ENCODE results near the gene CASP2. TPM values are rescaled to one million over a fixed set of nuclear protein-coding genes. Genes with fewer than 3 reads are reported as not detected.
A peak's percentile ranks its signal among the peaks of the same experiment; 100 is the strongest.

Gene CASP2
- polyA plus RNA-seq, 1 of the 3 experiments (the other 2 are of a cell fraction), result 19.7 TPM

- peaks cover 17% of the 10 kb centered on the region; the same call in 1 of the 2 replicates for H3K79me2 ChIP-seq (ENCODE audit: insufficient read depth)
- peak; percentile 72 for DNase-seq
- H4K20me1 ChIP-seq (ENCODE audit: insufficient read depth), result peaks cover 16% of the 10 kb centered on the region
- peaks cover 93 to 95% of the 10 kb centered on the region in 2 experiments for H3K36me3 ChIP-seq (replicated peaks in 1 of 2; ENCODE audit: control insufficient read depth in 1 of 2, insufficient read depth in 2 of 2, low read length in 1 of 2)
- WGBS (ENCODE audit: low lambda C conversion rate), result 90% methylated on average over 8 of the region's 8 CpGs
- POLR2A ChIA-PET, result interaction anchor here (1.1 kb wide), 1 partner anchor 12 kb away, joined by 3 read pairs; the partner anchor contains the start of gene CASP2
- no peaks in the 10 kb centered on the region for H3K27me3 ChIP-seq (ENCODE audit: insufficient read depth)
- H3K9me3 ChIP-seq, result no peaks in the 10 kb centered on the region
- CTCF ChIA-PET, result interaction anchor here (0.6 to 7.0 kb wide), 30 partner anchors 8 to 98 kb away, joined by 3 to 60 read pairs (median 4); partner anchors contain the start of genes CASP2, CLCN1 and GSTK1
- no peaks in the 10 kb centered on the region for H3K9me2 ChIP-seq
- H3K4me1 ChIP-seq (ENCODE audit: control insufficient read depth in 1 of 2, insufficient read depth in 2 of 2, low read depth in 1 of 2, low read length in 1 of 2), result peaks cover 0 to 26% of the 10 kb centered on the region in 2 experiments; a peak in 3 of 4 replicates
- H3K4me3 ChIP-seq (ENCODE audit: low read depth in 2 of 2, low read length in 1 of 2), result no peak overlapping the region
- no peak overlapping the region for H2AFZ ChIP-seq (ENCODE audit: low read depth)
- H3K4me2 ChIP-seq, result no peak overlapping the region
- peak overlapping the region in 1 of 2 experiments; percentile 1; a peak in 1 of 4 replicates for H3K27ac ChIP-seq (ENCODE audit: low read depth in 2 of 2, low read length in 1 of 2)
- TF ChIP-seq NRF1 (IDR thresholded peaks at IDR 0.05; ENCODE audit: low read depth, low read length) (no peak), SMC3 (IDR thresholded peaks at IDR 0.05; ENCODE audit: low read depth, low read length) (peak; percentile 53), RAD21 (IDR thresholded peaks at IDR 0.05; ENCODE audit: low read length) (peak; percentile 51)
- TF ChIP-seq, protein P1, sequence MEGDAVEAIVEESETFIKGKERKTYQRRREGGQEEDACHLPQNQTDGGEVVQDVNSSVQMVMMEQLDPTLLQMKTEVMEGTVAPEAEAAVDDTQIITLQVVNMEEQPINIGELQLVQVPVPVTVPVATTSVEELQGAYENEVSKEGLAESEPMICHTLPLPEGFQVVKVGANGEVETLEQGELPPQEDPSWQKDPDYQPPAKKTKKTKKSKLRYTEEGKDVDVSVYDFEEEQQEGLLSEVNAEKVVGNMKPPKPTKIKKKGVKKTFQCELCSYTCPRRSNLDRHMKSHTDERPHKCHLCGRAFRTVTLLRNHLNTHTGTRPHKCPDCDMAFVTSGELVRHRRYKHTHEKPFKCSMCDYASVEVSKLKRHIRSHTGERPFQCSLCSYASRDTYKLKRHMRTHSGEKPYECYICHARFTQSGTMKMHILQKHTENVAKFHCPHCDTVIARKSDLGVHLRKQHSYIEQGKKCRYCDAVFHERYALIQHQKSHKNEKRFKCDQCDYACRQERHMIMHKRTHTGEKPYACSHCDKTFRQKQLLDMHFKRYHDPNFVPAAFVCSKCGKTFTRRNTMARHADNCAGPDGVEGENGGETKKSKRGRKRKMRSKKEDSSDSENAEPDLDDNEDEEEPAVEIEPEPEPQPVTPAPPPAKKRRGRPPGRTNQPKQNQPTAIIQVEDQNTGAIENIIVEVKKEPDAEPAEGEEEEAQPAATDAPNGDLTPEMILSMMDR (IDR thresholded peaks at IDR 0.05), result peak; percentile 69
- TF ChIP-seq, protein P2, sequence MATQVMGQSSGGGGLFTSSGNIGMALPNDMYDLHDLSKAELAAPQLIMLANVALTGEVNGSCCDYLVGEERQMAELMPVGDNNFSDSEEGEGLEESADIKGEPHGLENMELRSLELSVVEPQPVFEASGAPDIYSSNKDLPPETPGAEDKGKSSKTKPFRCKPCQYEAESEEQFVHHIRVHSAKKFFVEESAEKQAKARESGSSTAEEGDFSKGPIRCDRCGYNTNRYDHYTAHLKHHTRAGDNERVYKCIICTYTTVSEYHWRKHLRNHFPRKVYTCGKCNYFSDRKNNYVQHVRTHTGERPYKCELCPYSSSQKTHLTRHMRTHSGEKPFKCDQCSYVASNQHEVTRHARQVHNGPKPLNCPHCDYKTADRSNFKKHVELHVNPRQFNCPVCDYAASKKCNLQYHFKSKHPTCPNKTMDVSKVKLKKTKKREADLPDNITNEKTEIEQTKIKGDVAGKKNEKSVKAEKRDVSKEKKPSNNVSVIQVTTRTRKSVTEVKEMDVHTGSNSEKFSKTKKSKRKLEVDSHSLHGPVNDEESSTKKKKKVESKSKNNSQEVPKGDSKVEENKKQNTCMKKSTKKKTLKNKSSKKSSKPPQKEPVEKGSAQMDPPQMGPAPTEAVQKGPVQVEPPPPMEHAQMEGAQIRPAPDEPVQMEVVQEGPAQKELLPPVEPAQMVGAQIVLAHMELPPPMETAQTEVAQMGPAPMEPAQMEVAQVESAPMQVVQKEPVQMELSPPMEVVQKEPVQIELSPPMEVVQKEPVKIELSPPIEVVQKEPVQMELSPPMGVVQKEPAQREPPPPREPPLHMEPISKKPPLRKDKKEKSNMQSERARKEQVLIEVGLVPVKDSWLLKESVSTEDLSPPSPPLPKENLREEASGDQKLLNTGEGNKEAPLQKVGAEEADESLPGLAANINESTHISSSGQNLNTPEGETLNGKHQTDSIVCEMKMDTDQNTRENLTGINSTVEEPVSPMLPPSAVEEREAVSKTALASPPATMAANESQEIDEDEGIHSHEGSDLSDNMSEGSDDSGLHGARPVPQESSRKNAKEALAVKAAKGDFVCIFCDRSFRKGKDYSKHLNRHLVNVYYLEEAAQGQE (IDR thresholded peaks at IDR 0.05; ENCODE audit: low read depth, low read length), result no peak
- no peak overlapping the region for H3K9ac ChIP-seq
- H3F3A ChIP-seq (replicated peaks; ENCODE audit: insufficient read depth), result peaks cover 20% of the 10 kb centered on the region
Measured at GRCh38 chr7:143299840-143300239, 11.7 kb downstream of the CASP2 start.

DNA sequence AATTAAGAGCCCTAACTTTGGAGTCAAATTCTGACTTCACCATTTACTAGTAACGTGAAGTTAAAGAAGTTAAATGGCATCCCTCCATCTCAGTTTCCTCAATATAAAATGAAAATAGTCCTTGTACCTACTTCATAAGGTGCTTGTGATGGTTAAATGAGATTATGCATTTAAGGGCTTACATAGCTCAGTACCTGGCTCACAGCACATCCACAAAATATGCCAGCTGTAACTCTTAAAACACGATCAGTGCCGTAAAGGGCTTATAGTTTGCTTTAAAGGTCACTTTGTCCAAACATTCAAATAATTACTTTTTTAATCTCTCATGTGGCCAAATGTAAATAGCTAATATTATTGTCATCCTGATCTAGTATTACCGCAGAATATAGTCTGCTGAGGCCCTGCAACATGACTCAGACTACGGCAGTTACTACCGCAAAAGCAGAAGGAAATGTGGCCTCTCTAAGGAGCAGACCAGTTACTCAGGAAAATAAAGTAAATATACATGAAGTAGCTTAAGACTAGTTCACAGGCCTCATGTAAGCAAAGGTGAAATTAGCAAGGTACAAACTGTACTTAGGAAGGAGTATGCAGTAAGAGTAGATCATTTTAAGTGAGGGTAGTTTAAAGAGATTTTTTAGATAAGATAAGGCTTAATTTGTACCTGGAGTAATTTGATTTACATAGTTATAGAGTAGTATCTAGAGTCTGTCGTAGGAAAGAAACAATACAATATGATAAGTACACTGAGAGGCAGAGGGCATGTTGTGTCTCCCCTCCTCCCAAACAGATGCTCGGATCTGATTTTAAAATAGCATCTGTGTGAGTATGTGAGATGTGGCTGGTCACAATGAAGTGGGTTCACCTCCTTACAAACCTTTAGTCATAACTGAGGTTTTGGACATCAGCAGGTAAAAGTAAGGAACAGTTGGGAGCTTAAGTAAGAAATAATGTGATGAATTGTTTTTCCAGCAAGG lies 13.1 kb downstream of the CASP2 start:
- TF ChIP-seq RXRA (IDR thresholded peaks at IDR 0.05; ENCODE audit: borderline replicate concordance, low read depth) (no peak), POLR2AphosphoS5 (IDR thresholded peaks at IDR 0.05; ENCODE audit: low read depth, low read length) (no peak), JUND (IDR thresholded peaks at IDR 0.05) (no peak), SIN3A (IDR thresholded peaks at IDR 0.05; ENCODE audit: borderline replicate concordance, low read depth, low read length) (no peak), GATA2 (CRISPR knock-in tag; IDR thresholded peaks at IDR 0.05) (no peak), CHD2 (IDR thresholded peaks at IDR 0.05; ENCODE audit: low read length, partially characterized antibody) (no peak), FOSL2 (IDR thresholded peaks at IDR 0.05; ENCODE audit: borderline replicate concordance, low read depth) (no peak), PBX3 (IDR thresholded peaks at IDR 0.05) (no peak), EZH2phosphoT487 (IDR thresholded peaks at IDR 0.05; ENCODE audit: borderline replicate concordance, low read depth) (no peak), GABPA (IDR thresholded peaks at IDR 0.05; ENCODE audit: low read depth) (no peak)
- CTCF ChIA-PET, result interaction anchor here (0.7 to 7.0 kb wide), 11 partner anchors 9 to 116 kb away, joined by 3 to 60 read pairs (median 7); partner anchors contain the start of genes CLCN1 and GSTK1
- POLR2A ChIA-PET, result no interaction called here
- Histone ChIP-seq H3K27ac (ENCODE audit: low read depth in 2 of 2, low read length in 1 of 2) (no peak overlapping the region), H2AFZ (ENCODE audit: low read depth) (no peak overlapping the region), H3F3A (replicated peaks; ENCODE audit: insufficient read depth) (peaks cover 6% of the 10 kb centered on the region), H3K9me3 (no peaks in the 10 kb centered on the region), H3K79me2 (ENCODE audit: insufficient read depth) (peaks cover 17% of the 10 kb centered on the region; the same call in 1 of the 2 replicates), H3K36me3 (replicated peaks in 1 of 2; ENCODE audit: control insufficient read depth in 1 of 2, insufficient read depth in 2 of 2, low read length in 1 of 2) (peaks cover 93 to 95% of the 10 kb centered on the region in 2 experiments), H3K4me2 (no peak overlapping the region), H3K9ac (no peak overlapping the region), H3K9me2 (no peaks in the 10 kb centered on the region), H3K4me3 (ENCODE audit: low read depth in 2 of 2, low read length in 1 of 2) (no peak overlapping the region), H3K4me1 (ENCODE audit: control insufficient read depth in 1 of 2, insufficient read depth in 2 of 2, low read depth in 1 of 2, low read length in 1 of 2) (peaks cover 0 to 12% of the 10 kb centered on the region in 2 experiments; a peak in 3 of 4 replicates), H4K20me1 (ENCODE audit: insufficient read depth) (peaks cover 9% of the 10 kb centered on the region; the same call in 1 of the 2 replicates), H3K27me3 (ENCODE audit: insufficient read depth) (no peaks in the 10 kb centered on the region)
- no peak for DNase-seq
- WGBS (ENCODE audit: low lambda C conversion rate), result 89% methylated on average over 8 of the region's 8 CpGs

Data from SK-N-SH (cell line).